ENCODE measurements around the gene ADAMTS2. TPM values are rescaled to one million over a fixed set of nuclear protein-coding genes. Genes with fewer than 3 reads are reported as not detected.

Gene ADAMTS2
- total RNA-seq, 1 donor from 2014 or later: 7.7 TPM

GRCh38 chr5:179314606-179315355, 30.5 kb downstream of the ADAMTS2 start:
- peak overlapping the region; percentile 18 for H3K27ac Mint-ChIP-seq
- peaks cover 5% of the 10 kb centered on the region for H3K9me3 Mint-ChIP-seq
- H3K4me1 Mint-ChIP-seq (ENCODE audit: unreplicated experiment): peaks cover 21% of the 10 kb centered on the region
- H3K4me3 Mint-ChIP-seq: no peak overlapping the region
- no peak for DNase-seq (ENCODE audit: extremely low spot score, unreplicated experiment)
- peaks cover 2% of the 10 kb centered on the region for H3K27me3 Mint-ChIP-seq
- TF ChIP-seq CTCF (conservative IDR thresholded peaks at IDR 0.05): no peak
- H3K36me3 Mint-ChIP-seq: peaks cover 5% of the 10 kb centered on the region

GRCh38 chr5:179313849-179314521, 31.3 kb downstream of the ADAMTS2 start:
- no peaks in the 10 kb centered on the region for H3K27me3 Mint-ChIP-seq
- no peak overlapping the region for H3K27ac Mint-ChIP-seq
- H3K36me3 Mint-ChIP-seq: peaks cover 5% of the 10 kb centered on the region
- H3K4me1 Mint-ChIP-seq (ENCODE audit: unreplicated experiment): peaks cover 13% of the 10 kb centered on the region
- H3K4me3 Mint-ChIP-seq: no peak overlapping the region
- H3K9me3 Mint-ChIP-seq: peaks cover 5% of the 10 kb centered on the region
- no peak for TF ChIP-seq CTCF (conservative IDR thresholded peaks at IDR 0.05)
- no peak for DNase-seq (ENCODE audit: extremely low spot score, unreplicated experiment)

DNA sequence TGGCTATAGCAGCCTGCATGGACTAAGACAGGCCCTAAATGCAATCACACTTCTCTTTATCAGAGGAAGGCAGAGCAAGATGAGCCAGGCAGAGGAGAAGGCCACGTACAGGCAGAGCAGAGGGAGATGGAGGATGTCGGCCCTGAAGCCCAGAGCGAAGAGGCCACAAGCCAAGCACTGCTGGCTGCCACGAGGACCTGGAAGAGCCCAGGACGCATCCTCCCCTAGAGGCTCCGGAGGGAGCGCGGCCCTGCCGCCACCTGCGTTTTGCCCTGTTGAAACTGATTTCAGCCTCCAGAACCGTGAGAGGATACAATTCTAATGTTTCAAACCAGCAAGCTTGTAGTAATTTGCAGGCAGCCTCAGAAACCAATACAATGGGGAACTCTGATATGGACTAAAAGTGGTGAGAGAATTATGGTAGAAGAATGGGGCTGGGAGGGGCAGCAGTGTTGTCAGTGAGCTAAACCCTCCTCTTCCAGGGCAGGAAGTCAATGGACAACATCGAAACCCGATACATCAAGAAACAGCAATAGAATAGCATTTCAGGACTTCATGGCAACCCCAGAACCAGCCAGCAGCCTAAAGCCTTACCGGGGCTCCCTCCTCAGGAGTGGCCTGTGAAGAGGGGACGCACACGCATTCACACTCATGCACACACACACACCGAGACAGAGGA, 32.6 kb downstream of the ADAMTS2 start:
- Mint-ChIP-seq H3K36me3 (peaks cover 5% of the 10 kb centered on the region), H3K4me3 (no peak overlapping the region), H3K4me1 (ENCODE audit: unreplicated experiment) (peaks cover 11% of the 10 kb centered on the region), H3K27me3 (no peaks in the 10 kb centered on the region), H3K27ac (no peak overlapping the region), H3K9me3 (peaks cover 5% of the 10 kb centered on the region)
- DNase-seq (ENCODE audit: extremely low spot score, unreplicated experiment): no peak
- no peak for TF ChIP-seq CTCF (conservative IDR thresholded peaks at IDR 0.05)

DNA sequence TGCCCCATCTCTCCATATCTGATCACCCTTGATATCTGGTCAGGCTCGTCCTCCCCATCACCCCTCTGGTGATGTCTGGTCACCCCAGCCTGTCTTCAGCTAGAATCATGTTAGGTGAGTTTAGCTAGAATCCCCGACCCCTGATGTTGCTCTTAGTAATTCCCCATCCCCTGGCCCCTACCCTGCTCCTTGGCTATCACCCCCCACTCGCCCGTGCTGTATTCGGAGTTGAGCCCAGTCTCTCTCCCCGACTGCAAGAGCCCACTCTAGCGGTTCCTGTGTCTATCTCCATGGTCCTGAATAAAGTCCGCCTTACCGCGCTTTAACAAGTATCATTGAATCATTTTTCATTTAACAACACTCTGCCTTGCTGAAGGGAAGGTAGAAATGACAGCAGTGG, 33.7 kb downstream of the ADAMTS2 start:
- Mint-ChIP-seq H3K4me3 (no peak overlapping the region), H3K27me3 (no peaks in the 10 kb centered on the region), H3K9me3 (peaks cover 5% of the 10 kb centered on the region), H3K4me1 (ENCODE audit: unreplicated experiment) (peaks cover 11% of the 10 kb centered on the region), H3K27ac (no peak overlapping the region), H3K36me3 (peaks cover 5% of the 10 kb centered on the region)
- TF ChIP-seq CTCF (conservative IDR thresholded peaks at IDR 0.05): no peak
- no peak for DNase-seq (ENCODE audit: extremely low spot score, unreplicated experiment)

GRCh38 chr5:179311091-179311470, 34.2 kb downstream of the ADAMTS2 start:
- no peak for TF ChIP-seq CTCF (conservative IDR thresholded peaks at IDR 0.05)
- H3K9me3 Mint-ChIP-seq: peaks cover 5% of the 10 kb centered on the region
- peaks cover 4% of the 10 kb centered on the region for H3K36me3 Mint-ChIP-seq
- no peaks in the 10 kb centered on the region for H3K27me3 Mint-ChIP-seq
- peaks cover 11% of the 10 kb centered on the region for H3K4me1 Mint-ChIP-seq (ENCODE audit: unreplicated experiment)
- no peak for DNase-seq (ENCODE audit: extremely low spot score, unreplicated experiment)
- H3K27ac Mint-ChIP-seq: no peak overlapping the region
- no peak overlapping the region for H3K4me3 Mint-ChIP-seq
